ENCODE data around the gene SLC36A4. TPM values are rescaled to one million over a fixed set of nuclear protein-coding genes. Genes with fewer than 3 reads are reported as not detected.

The SLC36A4 gene
- polyA plus RNA-seq, 1 donor (not counting 4 experiments of a cell fraction or from before 2014, with no cell fraction given) = 8.1 TPM

- dilution Hi-C loops (cut with MboI; ENCODE audit: extremely low pct_ligation_motif_present, low sequenced_read_pairs) = no loop called here
These were observed 37.0 kb downstream of the SLC36A4 start for GRCh38 chr11:93160808-93161207.

DNA sequence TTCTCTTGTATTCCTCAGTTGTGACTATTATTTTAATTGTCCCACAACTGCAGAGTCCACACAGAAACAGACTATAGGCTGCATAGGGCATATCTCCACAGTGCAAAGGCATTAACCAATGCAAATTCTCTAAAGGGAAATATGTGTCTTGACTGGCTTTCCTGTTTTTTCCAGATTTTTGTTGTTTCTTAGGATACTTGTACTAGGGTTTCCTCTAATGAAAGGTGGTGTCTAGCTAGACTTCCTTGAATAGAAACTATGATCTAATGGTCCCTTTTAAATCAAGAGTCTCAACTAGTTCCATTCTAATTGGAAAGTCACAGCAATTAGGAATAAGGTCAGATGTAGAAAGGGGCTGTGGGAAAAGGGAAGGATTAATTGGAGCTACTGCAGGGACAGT, 37.6 kb downstream of the SLC36A4 start:
- DNase-seq (ENCODE audit: low read depth, low spot score) = no peak
- TF ChIP-seq CTCF (optimal IDR thresholded peaks at IDR 0.05 in 1 of 3, IDR thresholded peaks at IDR 0.05 in 1 of 3, conservative IDR thresholded peaks at IDR 0.05 in 1 of 3; ENCODE audit: extremely low read depth in 1 of 3, insufficient read depth in 2 of 3, low read length in 3 of 3) (no peak), EZH2 (IDR thresholded peaks at IDR 0.05; ENCODE audit: low read length) (no peak)
- Histone ChIP-seq H2AFZ (ENCODE audit: control insufficient read depth, low read length) (no peak overlapping the region), H3K79me2 (ENCODE audit: control insufficient read depth, insufficient read depth, low read length) (no peaks in the 10 kb centered on the region), H3K4me2 (ENCODE audit: control insufficient read depth, extremely low read depth, insufficient read depth, low read depth, low read length) (no peak overlapping the region), H3K4me3 (ENCODE audit: control insufficient read depth in 2 of 3, extremely low read depth in 1 of 3, insufficient read depth in 2 of 3, low read depth in 1 of 3, low read length in 3 of 3) (no peak overlapping the region), H3K4me1 (ENCODE audit: control insufficient read depth, extremely low read depth, insufficient read depth, low read length) (no peaks in the 10 kb centered on the region), H3K36me3 (ENCODE audit: control insufficient read depth in 2 of 2, extremely low read depth in 1 of 2, insufficient read depth in 2 of 2, low read length in 2 of 2) (no peaks in the 10 kb centered on the region), H3K9ac (ENCODE audit: control insufficient read depth, extremely low read depth, insufficient read depth, low read length) (no peak overlapping the region), H3K27ac (ENCODE audit: control insufficient read depth, insufficient read depth, low read length) (no peak overlapping the region), H4K20me1 (ENCODE audit: control insufficient read depth, extremely low read depth, insufficient read depth, low read length) (no peaks in the 10 kb centered on the region), H3K27me3 (ENCODE audit: control insufficient read depth, extremely low read depth, insufficient read depth, low read length) (no peaks in the 10 kb centered on the region), H3K9me3 (ENCODE audit: control insufficient read depth, low read depth, low read length) (no peaks in the 10 kb centered on the region), H3K9me1 (ENCODE audit: control insufficient read depth, extremely low read depth, insufficient read depth, low read length) (no peaks in the 10 kb centered on the region)
- no peak for FAIRE-seq
- dilution Hi-C loops (cut with MboI; ENCODE audit: extremely low pct_ligation_motif_present, low sequenced_read_pairs) = no loop called here

More at GRCh38 chr11:93160808-93161207, 37.0 kb downstream of the SLC36A4 start:
- no peaks in the 10 kb centered on the region for H4K20me1 ChIP-seq (ENCODE audit: control insufficient read depth, extremely low read depth, insufficient read depth, low read length)
- TF ChIP-seq CTCF (optimal IDR thresholded peaks at IDR 0.05 in 1 of 3, IDR thresholded peaks at IDR 0.05 in 1 of 3, conservative IDR thresholded peaks at IDR 0.05 in 1 of 3; ENCODE audit: extremely low read depth in 1 of 3, insufficient read depth in 2 of 3, low read length in 3 of 3) (no peak), EZH2 (IDR thresholded peaks at IDR 0.05; ENCODE audit: low read length) (no peak)
- no peak overlapping the region for H3K4me2 ChIP-seq (ENCODE audit: control insufficient read depth, extremely low read depth, insufficient read depth, low read depth, low read length)
- FAIRE-seq (no peak), DNase-seq (ENCODE audit: low read depth, low spot score) (no peak)
- no peaks in the 10 kb centered on the region for H3K36me3 ChIP-seq (ENCODE audit: control insufficient read depth in 2 of 2, extremely low read depth in 1 of 2, insufficient read depth in 2 of 2, low read length in 2 of 2)
- H3K9me1 ChIP-seq (ENCODE audit: control insufficient read depth, extremely low read depth, insufficient read depth, low read length) = no peaks in the 10 kb centered on the region
- H3K9me3 ChIP-seq (ENCODE audit: control insufficient read depth, low read depth, low read length) = no peaks in the 10 kb centered on the region
- no peak overlapping the region for H2AFZ ChIP-seq (ENCODE audit: control insufficient read depth, low read length)
- H3K9ac ChIP-seq (ENCODE audit: control insufficient read depth, extremely low read depth, insufficient read depth, low read length) = no peak overlapping the region
- no peaks in the 10 kb centered on the region for H3K4me1 ChIP-seq (ENCODE audit: control insufficient read depth, extremely low read depth, insufficient read depth, low read length)
- no peak overlapping the region for H3K4me3 ChIP-seq (ENCODE audit: control insufficient read depth in 2 of 3, extremely low read depth in 1 of 3, insufficient read depth in 2 of 3, low read depth in 1 of 3, low read length in 3 of 3)
- H3K27ac ChIP-seq (ENCODE audit: control insufficient read depth, insufficient read depth, low read length) = no peak overlapping the region
- H3K79me2 ChIP-seq (ENCODE audit: control insufficient read depth, insufficient read depth, low read length) = no peaks in the 10 kb centered on the region
- H3K27me3 ChIP-seq (ENCODE audit: control insufficient read depth, extremely low read depth, insufficient read depth, low read length) = no peaks in the 10 kb centered on the region

Data from keratinocyte (primary cell).